ELR (cell line): Measurements from ENCODE around the gene SFSWAP.
"Not testable (repeated sequence)": the region's sequence is repeated elsewhere in the genome, so short reads cannot be mapped to it uniquely, and the experiment has no call there.

Experiments
- DNase-seq: peaks from one replicate; pipeline ENCODE4 v3.0.0-alpha.2; 2015; ENCODE audit warnings: low read depth

The SFSWAP gene

GRCh38 chr12:131710464-131711457 is at the start of gene SFSWAP:
Gene SFSWAP, plus strand, starts transcription at chr12:131711090. Its CDS starts 140 bp downstream, at chr12:131711230.
- peak; percentile 81 for DNase-seq

GRCh38 chr12:131661170-131661985 is 49.5 kb upstream of the SFSWAP start:
- not testable (repeated sequence) for DNase-seq

- DNase-seq = not testable (repeated sequence)
Observed at GRCh38 chr12:131661986-131662288, 49.0 kb upstream of the SFSWAP start.

DNA sequence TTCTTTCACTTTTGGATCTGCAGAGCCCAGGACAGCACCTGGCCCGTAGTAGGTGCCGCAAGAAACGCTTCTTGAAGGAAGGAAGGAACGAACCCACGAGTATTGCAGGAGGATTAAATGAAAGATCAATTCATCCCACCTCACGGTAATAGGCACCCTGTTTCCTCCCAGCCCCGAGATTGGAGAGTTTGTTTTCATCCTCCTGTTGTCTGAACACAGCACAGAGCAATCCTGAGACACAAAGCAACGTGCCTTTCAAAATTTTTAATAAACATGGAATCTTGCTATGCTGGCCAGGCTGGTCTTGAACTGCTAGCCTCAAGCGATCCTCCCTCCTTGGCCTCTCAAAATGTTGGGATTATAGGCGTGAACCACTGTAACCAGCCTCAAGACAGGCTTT is 48.5 kb upstream of the SFSWAP start:
- not testable (repeated sequence) for DNase-seq

DNA sequence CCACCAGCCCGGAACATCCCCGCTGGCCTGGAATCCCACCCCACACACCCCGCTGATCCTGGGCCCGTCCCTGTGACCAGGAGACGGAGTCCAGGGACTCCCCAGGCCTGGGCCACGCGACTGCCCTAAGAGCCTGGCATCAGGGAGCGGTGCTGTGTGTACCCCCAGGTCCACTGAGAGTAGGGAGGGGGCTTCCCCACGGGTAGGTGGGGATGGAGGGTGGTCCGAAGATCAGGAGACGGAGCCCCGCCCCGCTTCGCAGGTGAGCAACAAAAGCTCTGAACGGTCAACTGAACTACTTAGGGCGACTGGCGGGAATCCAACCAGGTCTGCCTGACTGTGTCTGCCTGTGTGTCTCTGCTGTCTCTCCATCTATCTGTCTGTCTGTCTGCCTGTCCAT is 45.2 kb upstream of the SFSWAP start:
- not testable (repeated sequence) for DNase-seq

- not testable (repeated sequence) for DNase-seq
Observed at GRCh38 chr12:131666486-131666885, 44.4 kb upstream of the SFSWAP start.

DNA sequence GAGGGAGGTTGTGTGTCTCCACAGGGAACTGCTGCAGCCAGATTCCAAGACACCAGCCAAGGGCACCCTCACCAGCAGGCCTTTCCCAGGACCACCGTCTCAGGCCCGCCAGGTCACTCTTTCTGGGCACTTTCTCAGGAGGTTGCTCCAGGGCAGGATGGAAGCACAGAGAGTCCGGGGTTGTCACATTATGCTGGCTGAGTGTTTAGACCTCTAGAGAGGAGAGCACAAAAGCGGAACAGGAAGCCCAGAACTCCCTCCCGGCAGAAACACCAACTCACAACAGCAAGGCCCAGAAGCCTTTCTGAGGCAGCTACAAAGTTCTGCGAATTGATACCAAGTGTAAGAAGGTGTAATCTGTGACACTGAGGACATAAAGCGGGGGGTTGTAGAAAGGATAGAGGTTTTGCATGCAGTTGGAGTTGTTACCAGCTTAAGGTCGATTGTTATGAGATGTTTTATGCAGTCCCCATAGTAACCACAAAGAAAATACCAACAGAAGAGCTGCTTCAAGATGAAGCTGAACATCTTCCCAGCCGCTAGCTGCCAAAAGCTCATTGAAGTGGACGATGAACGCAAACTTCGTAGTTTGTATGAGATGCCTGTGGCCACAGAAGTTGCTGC is 43.8 kb upstream of the SFSWAP start:
- not testable (repeated sequence) for DNase-seq

- DNase-seq = no peak
Observed at GRCh38 chr12:131671276-131671675, 39.6 kb upstream of the SFSWAP start.

DNA sequence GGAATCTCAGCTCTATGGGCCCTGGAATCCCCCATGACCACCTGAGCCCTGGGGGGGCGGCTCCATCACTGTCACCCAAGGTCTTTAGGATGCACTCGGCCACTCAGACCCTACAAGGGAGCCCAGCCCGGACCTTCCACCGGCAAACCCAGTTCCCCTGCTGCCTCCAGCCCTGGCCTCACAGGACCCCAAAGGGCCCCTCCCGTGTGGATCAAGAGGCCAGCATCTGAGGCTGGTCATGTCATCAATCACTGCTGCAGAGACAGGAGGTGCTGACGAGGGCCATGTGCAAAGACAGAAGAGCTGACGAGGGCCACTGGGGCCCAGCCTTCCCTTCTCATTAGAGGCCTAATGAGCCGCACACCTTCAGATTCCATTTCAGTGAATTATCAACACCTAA is 39.0 kb upstream of the SFSWAP start:
- DNase-seq = no peak

- no peak for DNase-seq
Observed at GRCh38 chr12:131672311-131672940, 38.5 kb upstream of the SFSWAP start.

DNA sequence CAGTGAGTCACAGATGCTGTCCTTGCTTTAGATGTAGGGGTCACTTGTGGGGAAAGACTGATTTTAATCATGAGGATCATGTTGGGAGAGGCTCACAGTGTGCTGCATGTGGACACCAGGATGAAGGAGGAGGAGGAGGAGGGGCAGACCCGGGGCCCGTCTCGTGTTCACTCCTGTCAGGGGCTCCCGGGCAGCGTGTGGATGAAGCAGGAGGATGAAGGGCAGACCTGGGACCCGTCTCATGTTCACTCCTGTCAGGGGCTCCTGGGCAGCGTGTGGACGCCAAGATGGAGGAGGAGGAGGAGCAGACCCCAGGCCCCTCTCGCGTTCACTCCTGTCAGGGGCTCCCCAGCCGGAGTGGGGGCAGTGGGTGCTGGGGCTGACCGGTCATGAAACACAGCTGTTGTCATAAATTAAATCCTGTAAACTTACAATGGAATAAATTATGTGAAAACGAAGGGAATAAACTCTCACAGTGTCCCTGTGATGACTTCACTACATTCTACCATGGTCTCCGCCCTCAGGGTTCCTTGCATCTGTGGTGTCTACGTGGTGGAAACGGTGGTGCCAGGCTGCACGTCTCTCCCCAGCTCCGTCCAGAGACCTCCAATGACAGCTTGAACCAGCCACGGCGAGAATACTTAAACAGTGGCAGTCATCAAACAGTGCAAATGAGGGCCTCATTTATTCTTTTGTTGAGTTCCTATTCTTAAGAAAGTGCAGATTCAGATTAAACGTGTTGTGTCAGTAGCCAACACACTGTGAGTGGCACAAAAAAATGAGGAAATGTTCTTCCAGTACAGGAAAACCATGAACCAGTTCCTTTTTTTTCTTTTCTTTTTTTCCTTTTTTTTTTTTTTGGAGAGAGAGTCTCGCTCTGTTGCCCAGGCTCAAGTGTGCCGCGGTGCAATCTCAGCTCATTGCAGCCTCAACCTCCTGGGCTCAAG is 37.7 kb upstream of the SFSWAP start:
- DNase-seq = no peak

DNA sequence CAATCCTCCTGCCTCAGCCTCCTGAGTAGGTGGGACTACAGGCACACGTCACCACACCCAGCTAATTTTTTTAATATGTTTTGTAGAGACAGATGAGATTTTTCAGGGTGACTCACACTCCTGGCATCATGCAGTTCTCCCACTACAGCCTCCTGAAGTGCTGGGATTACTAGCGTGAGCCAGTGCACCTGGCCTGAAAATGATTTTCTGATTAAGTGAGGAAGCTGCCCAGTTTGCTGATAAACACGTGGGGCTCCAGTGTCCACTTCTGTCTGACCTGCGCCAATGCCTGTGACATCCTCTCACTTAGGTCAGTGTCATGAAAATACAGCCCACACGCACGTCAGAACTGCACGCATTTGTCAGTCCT is 37.0 kb upstream of the SFSWAP start:
- DNase-seq = peak; percentile 35

DNA sequence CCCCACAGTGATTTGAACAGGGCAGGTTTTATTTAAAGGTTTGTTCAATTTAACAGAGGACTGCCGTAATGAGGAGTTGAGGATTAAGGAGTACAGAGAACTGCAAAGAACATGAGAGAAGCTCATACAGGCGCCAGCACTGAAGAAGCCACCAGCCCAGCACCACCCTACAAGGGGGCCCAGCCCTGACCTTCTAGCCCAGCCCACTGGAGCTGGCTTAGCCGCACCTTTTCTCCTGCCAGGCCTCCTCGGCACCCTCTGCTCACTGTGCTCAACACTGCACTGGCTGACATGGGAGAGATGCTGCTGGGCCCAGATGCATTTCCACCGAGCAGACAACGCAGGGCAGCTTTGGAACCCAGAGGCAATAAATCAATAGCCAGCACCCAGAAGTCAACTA is 36.5 kb upstream of the SFSWAP start:
- no peak for DNase-seq

DNA sequence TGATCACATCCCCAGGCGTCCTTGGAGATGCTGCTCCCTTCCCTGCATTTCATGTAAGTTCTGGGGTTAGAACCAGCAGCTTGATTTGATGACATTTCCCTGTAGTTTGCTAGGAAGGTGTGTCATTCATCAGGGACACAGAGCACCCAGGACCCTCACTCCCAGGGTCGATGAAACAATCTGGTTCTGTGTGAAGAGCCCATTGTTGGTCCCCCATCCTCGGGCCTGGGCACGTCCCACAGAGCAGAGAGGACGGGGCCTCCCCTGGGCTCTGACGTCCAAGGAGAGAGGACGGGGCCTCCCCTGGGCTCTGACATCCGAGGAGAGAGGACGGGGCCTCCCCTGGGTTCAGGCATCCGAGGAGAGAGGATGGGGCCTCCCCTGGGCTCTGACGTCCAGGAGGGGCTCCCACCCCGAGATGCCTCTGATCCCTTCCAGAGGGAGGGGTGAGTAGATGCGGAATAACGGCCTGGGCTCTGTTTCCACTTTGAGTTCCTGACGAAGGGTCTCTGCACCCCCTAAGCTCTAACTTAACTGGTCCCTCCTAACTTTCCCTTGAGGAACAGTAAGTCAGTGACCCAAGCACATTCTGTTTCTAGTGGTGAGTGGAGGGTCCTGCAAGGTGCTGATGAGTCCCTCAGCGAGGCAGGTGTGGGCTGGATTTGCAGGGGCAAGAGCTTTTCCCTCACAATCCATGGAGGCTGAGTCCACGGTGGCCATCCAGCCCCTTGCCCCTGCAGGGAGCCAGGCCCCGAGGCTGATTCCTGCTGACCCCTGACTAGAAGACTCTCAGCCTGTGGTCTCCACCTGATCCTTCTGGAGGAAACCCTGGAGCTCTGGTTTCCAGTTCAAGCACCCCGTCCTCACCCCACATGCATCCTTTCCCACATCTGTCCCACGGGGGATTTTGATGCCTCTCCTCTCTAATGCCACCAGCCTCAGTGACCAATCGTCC is 35.5 kb upstream of the SFSWAP start:
- DNase-seq = no peak

- no peak for DNase-seq
Observed at GRCh38 chr12:131676544-131676943, 34.3 kb upstream of the SFSWAP start.

GRCh38 chr12:131677067-131677466 is 33.8 kb upstream of the SFSWAP start:
- not testable (repeated sequence) for DNase-seq

DNA sequence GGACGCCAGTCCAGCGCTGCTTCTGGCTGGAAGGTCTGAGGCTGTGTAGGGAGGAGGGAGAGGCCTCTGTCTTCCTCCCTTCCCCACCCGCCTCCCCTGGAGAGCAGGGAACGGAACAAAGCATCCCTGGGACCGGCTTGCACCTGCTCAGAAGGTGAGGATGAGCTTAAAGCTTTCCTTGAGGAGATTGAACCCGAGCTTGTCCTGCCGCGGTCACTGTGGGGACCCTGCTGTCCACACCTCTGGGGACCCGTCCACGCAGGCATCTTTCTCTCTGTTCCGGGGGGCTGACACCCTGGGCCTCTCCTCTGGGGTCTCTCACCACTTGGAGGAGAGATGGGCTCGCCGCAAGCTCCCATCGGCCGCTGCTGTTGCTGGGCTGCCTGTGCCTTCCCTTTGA is 33.2 kb upstream of the SFSWAP start:
- no peak for DNase-seq

GRCh38 chr12:131678389-131679181 is 32.3 kb upstream of the SFSWAP start:
- DNase-seq = not testable (repeated sequence)

DNA sequence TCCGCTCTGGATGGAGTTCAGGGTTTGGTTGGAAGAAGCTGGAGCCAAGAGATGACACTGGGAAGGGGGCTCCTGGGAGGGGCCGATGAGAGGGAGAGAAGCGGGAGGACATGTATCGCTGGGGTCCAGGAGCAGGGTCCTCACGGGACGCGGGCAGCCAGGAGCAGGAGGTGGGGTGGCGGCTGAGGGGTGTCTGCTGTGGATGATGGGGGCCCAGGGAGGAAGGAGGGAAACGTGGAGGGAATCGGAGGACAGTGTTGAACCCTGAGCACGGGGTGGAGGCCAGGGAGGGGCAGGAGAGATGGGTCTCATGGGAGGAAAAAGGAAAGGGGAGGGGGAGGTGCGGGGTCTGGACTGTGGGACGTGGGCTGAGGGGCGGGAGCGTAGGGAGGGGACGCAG is 31.7 kb upstream of the SFSWAP start:
- not testable (repeated sequence) for DNase-seq
